Measurements from ENCODE around the gene OR2A5.

DNA sequence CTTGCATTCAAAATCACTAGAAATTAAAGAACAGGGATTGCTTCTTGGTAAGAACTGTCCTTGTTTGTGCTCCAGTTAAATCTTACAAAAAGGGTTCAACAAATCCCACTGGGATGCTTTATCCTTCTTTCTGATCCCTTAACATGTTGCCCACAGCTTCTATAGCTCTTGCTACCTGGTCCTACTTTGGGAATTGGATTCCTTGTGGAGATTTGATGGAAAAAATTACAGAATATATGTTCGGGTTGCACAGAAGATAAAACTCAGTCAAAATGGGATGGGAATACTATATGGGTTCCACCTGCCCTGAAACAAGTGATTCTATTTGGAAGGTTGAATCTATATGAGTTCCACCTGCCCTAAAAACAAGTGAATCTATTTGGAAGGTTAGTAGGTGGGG lies 20.8 kb downstream of the OR2A5 start, which contains the start of gene OR2A25:
- TF ChIP-seq, protein P1, sequence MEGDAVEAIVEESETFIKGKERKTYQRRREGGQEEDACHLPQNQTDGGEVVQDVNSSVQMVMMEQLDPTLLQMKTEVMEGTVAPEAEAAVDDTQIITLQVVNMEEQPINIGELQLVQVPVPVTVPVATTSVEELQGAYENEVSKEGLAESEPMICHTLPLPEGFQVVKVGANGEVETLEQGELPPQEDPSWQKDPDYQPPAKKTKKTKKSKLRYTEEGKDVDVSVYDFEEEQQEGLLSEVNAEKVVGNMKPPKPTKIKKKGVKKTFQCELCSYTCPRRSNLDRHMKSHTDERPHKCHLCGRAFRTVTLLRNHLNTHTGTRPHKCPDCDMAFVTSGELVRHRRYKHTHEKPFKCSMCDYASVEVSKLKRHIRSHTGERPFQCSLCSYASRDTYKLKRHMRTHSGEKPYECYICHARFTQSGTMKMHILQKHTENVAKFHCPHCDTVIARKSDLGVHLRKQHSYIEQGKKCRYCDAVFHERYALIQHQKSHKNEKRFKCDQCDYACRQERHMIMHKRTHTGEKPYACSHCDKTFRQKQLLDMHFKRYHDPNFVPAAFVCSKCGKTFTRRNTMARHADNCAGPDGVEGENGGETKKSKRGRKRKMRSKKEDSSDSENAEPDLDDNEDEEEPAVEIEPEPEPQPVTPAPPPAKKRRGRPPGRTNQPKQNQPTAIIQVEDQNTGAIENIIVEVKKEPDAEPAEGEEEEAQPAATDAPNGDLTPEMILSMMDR (IDR thresholded peaks at IDR 0.05) = no peak
- TF ChIP-seq POLR2AphosphoS5 (IDR thresholded peaks at IDR 0.05) (no peak), POLR2A (IDR thresholded peaks at IDR 0.05) (no peak)
